Measurements from ENCODE around the gene SDK2. TPM values are rescaled to one million over a fixed set of nuclear protein-coding genes. Genes with fewer than 3 reads are reported as not detected.

The SDK2 gene
- total and polyA plus RNA-seq, 2 of the 8 experiments (the other 6 are each of a cell fraction or from before 2014, with no cell fraction given) = 3.9 to 4.1 TPM

DNA sequence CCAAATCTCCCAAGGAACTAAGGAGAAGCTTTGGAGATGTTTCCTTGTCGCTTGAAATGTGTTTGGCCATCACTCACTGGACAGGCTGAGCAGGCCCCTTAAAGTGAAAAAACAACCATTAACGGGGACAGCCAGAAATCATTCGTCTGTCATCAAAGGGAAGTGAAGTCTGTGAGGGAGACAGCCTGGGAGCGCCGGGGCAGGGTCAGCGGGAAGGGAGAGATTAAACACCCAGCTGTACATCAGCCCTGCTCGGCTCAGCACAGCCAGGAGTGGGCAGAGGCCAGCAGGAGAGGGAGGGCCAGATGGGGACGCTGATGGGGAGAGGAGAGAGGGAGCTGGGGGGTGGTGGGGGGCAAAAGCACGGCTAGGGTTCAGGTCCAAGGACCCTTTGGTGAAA is 105.1 kb downstream of the SDK2 start:
- H3K56ac ChIP-seq (replicated peaks; ENCODE audit: insufficient read length, low read depth, low read length) = no peak overlapping the region
- no peaks in the 10 kb centered on the region for H3K23me2 ChIP-seq (ENCODE audit: low read depth, low read length)
- no peaks in the 10 kb centered on the region for H3K79me1 ChIP-seq (ENCODE audit: low read depth, low read length)
- no peaks in the 10 kb centered on the region for H3K27me3 ChIP-seq (replicated peaks in 1 of 4; ENCODE audit: control insufficient read depth in 3 of 4, extremely low read depth in 1 of 4, insufficient read depth in 3 of 4, low read length in 3 of 4)
- H2BK12ac ChIP-seq (ENCODE audit: low read depth, low read length) = no peak overlapping the region
- TF ChIP-seq NANOG (IDR thresholded peaks at IDR 0.05; ENCODE audit: insufficient read depth, low read depth, low read length, poor library complexity, severe bottlenecking) = no peak
- TF ChIP-seq RAD21 (IDR thresholded peaks at IDR 0.05 in 1 of 2, conservative IDR thresholded peaks at IDR 0.05 in 1 of 2; ENCODE audit: low read depth in 2 of 2, low read length in 2 of 2) = no peak
- TF ChIP-seq, protein P1, sequence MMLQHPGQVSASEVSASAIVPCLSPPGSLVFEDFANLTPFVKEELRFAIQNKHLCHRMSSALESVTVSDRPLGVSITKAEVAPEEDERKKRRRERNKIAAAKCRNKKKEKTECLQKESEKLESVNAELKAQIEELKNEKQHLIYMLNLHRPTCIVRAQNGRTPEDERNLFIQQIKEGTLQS (IDR thresholded peaks at IDR 0.05; ENCODE audit: insufficient read depth, low read depth, low read length) = no peak
- no peak for TF ChIP-seq GTF2F1 (IDR thresholded peaks at IDR 0.05; ENCODE audit: borderline replicate concordance, low read depth, low read length)
- H3K36me3 ChIP-seq (ENCODE audit: control insufficient read depth in 2 of 4, insufficient read depth in 4 of 4, low read length in 3 of 4) = no peaks in the 10 kb centered on the region
- H3K4me1 ChIP-seq (replicated peaks in 1 of 4; ENCODE audit: control insufficient read depth in 3 of 4, insufficient read depth in 4 of 4, low read length in 3 of 4) = peaks cover 0 to 27% (median 14%) of the 10 kb centered on the region in 4 experiments; a peak in 6 of 7 replicates
- H2BK5ac ChIP-seq (ENCODE audit: low read depth, low read length) = no peak overlapping the region
- peaks cover 0 to 3% of the 10 kb centered on the region in 2 experiments for H4K20me1 ChIP-seq (replicated peaks in 1 of 2; ENCODE audit: control insufficient read depth in 1 of 2, insufficient read depth in 2 of 2, low read length in 2 of 2)
- H4K91ac ChIP-seq (replicated peaks; ENCODE audit: insufficient read length, low read length) = no peak overlapping the region
- FAIRE-seq = no peak
- H4K8ac ChIP-seq (ENCODE audit: extremely low read depth, insufficient read depth, low read length) = no peak overlapping the region
- 60% methylated on average over 6 of the region's 9 CpGs; no CpG with 5 or more reads in 1 of the 2 experiments for WGBS, 2 experiments (ENCODE audit: extremely low coverage in 1 of 2, insufficient coverage in 1 of 2, insufficient read length in 1 of 2, insufficient replicate concordance in 2 of 2, low coverage in 1 of 2, low lambda C conversion rate in 2 of 2, missing lambda C conversion rate in 1 of 2)
- DNase-seq (ENCODE audit: low read depth in 1 of 2, low spot score in 2 of 2) = no peak
- H3K4me3 ChIP-seq (ENCODE audit: extremely low read depth in 1 of 4, insufficient read depth in 2 of 4, low read depth in 3 of 4, low read length in 4 of 4) = no peak overlapping the region
- no peak overlapping the region for H2BK20ac ChIP-seq (ENCODE audit: low read length)
- H3K18ac ChIP-seq (ENCODE audit: extremely low read depth, low read length) = no peak overlapping the region
- H3K79me2 ChIP-seq (ENCODE audit: control insufficient read depth in 1 of 2, insufficient read depth in 2 of 2, low read length in 2 of 2) = no peaks in the 10 kb centered on the region
- H3K4ac ChIP-seq (replicated peaks; ENCODE audit: insufficient read length, low read depth, low read length) = no peak overlapping the region
- H3K4me2 ChIP-seq (ENCODE audit: insufficient read depth in 1 of 2, low read depth in 2 of 2, low read length in 2 of 2) = no peak overlapping the region
- H2BK15ac ChIP-seq (ENCODE audit: low read length) = no peak overlapping the region
- H2BK120ac ChIP-seq (replicated peaks; ENCODE audit: low read depth, low read length) = no peak overlapping the region
- no peak overlapping the region for H3K14ac ChIP-seq (ENCODE audit: insufficient read length)
- ChIA-PET CTCF (ENCODE audit: partially characterized antibody) (interaction anchor here (0.6 to 3.4 kb wide), 6 partner anchors 11 to 159 kb away, joined by 3 to 11 read pairs (median 4); no protein-coding TSS in a partner anchor), POLR2A (ENCODE audit: partially characterized antibody) (no interaction called here)
- H3K23ac ChIP-seq (ENCODE audit: insufficient read length) = no peak overlapping the region
- H2AK5ac ChIP-seq (ENCODE audit: low read depth, low read length) = no peak overlapping the region
- H4K5ac ChIP-seq (ENCODE audit: insufficient read length, low read depth, low read length) = no peak overlapping the region
- H2AFZ ChIP-seq (ENCODE audit: low read length) = no peak overlapping the region
- no peaks in the 10 kb centered on the region for H3K9me3 ChIP-seq (ENCODE audit: insufficient read depth in 2 of 2, low read depth in 1 of 2, low read length in 1 of 2)
- H3K9ac ChIP-seq (replicated peaks in 1 of 4; ENCODE audit: extremely low read depth in 1 of 4, low read depth in 3 of 4, low read length in 3 of 4) = no peak overlapping the region
- no peak overlapping the region for H3K27ac ChIP-seq (ENCODE audit: low read depth, low read length)
